Measurements from ENCODE around the gene GYS2.

- TF ChIP-seq CTCF (IDR thresholded peaks at IDR 0.05) (no peak), EP300 (IDR thresholded peaks at IDR 0.05) (no peak), POLR2A (IDR thresholded peaks at IDR 0.05) (no peak)
Observed at GRCh38 chr12:21502872-21503271, 101.8 kb downstream of the GYS2 start.
